BE2C (cell line): ENCODE results near the gene C3orf20.

Experiments
- DNase-seq: peaks from one replicate; pipeline ENCODE4 v3.0.0-alpha.2; 2020
- H3K27me3 ChIP-seq: fragments of 250-450 bp; sonication (Bioruptor Pico); 2 replicates; pipeline ENCODE4 v1.5.1; 2020; ENCODE audit warnings: mild to moderate bottlenecking
- H3K36me3 ChIP-seq: fragments of 250-450 bp; sonication (Bioruptor Pico); 2 replicates; pipeline ENCODE4 v1.5.1; 2020; ENCODE audit warnings: mild to moderate bottlenecking
- H3K4me1 ChIP-seq: fragments of 250-450 bp; sonication (Bioruptor Pico); 2 replicates; pipeline ENCODE4 v1.5.1; 2020
- H3K4me3 ChIP-seq: 2 replicates; pipeline ENCODE4 v1.5.1; 2011; ENCODE audit warnings: low read depth, low read length
- H3K9me3 ChIP-seq: fragments of 250-450 bp; sonication (Bioruptor Pico); 2 replicates; pipeline ENCODE4 v1.5.1; 2020
- CTCF ChIP-seq: IDR thresholded peaks from 2 replicates; pipeline ENCODE4 v1.5.1; 2012; ENCODE audit warnings: mild to moderate bottlenecking, low read depth, low read length

C3orf20 gene

GRCh38 chr3:14657579-14657978 lies 17.4 kb upstream of the C3orf20 start:
- Histone ChIP-seq H3K9me3 (no peaks in the 10 kb centered on the region), H3K27me3 (no peaks in the 10 kb centered on the region), H3K36me3 (peaks cover 7% of the 10 kb centered on the region), H3K4me1 (no peaks in the 10 kb centered on the region), H3K4me3 (no peak overlapping the region)
- no peak for TF ChIP-seq CTCF
- no peak for DNase-seq

- Histone ChIP-seq H3K4me1 (no peaks in the 10 kb centered on the region), H3K27me3 (no peaks in the 10 kb centered on the region), H3K36me3 (peaks cover 7% of the 10 kb centered on the region), H3K4me3 (no peak overlapping the region), H3K9me3 (no peaks in the 10 kb centered on the region)
- DNase-seq: peak; percentile 37
- no peak for TF ChIP-seq CTCF
These were observed 16.0 kb upstream of the C3orf20 start for GRCh38 chr3:14658978-14659377.

DNA sequence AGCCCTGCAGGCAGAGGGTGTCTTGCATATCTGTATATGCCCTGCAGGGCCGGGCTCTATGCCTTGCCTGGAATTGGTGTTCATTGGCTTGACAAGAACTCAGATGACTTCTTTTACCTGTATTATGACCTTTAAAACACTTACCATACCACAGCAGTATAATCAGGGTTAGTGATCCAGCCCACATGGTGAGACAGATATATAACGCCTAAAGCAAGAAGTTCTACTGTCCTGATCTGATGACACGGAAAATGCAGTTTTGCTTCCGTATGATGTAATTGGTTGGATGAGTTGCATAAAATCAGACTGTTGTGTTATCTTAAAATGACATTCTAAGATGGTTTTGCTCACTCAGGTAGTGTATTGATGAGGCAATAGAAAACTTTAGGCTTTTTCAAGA lies 14.0 kb upstream of the C3orf20 start:
- no peak for TF ChIP-seq CTCF
- Histone ChIP-seq H3K4me3 (no peak overlapping the region), H3K27me3 (no peaks in the 10 kb centered on the region), H3K9me3 (no peaks in the 10 kb centered on the region), H3K36me3 (peaks cover 11% of the 10 kb centered on the region), H3K4me1 (no peaks in the 10 kb centered on the region)
- DNase-seq: no peak

DNA sequence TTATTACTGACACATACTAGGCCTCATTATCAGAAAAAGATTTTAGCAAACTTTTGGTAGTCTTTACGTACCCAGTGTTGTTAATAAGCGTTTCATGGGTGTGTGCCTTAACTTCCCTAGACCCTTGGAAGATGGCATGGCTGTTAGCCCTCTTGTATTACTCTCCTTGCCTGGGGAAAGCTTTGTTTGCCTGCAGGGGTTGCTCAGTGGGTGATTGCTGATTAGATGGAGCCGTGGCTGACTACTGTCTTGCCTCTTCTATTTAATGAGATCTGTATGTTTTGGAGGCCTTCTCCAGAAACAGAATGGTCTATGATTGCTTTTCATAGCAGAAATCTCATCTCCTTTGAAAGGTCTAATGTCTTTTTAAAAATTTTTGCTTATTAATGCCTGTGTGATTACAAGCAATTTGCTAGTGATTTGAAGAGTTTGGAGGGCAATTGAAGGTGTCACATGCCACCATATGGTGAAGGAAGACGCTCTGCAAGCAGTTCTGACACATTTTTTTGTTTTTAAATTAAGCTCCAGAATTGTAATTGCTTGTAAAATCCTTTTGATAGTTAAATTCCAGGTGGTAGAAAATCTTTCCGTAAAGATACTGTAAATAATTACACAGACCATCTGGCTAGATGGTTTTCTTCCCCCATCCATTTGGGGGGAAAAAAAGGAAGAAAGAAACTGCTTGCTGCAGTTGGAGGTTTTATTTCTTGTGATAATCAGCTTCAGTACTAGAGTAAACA lies 11.4 kb upstream of the C3orf20 start:
- TF ChIP-seq CTCF: no peak
- H3K27me3 ChIP-seq: no peaks in the 10 kb centered on the region
- no peak for DNase-seq
- H3K9me3 ChIP-seq: no peaks in the 10 kb centered on the region
- no peaks in the 10 kb centered on the region for H3K4me1 ChIP-seq
- no peak overlapping the region for H3K4me3 ChIP-seq
- peaks cover 20% of the 10 kb centered on the region for H3K36me3 ChIP-seq

DNA sequence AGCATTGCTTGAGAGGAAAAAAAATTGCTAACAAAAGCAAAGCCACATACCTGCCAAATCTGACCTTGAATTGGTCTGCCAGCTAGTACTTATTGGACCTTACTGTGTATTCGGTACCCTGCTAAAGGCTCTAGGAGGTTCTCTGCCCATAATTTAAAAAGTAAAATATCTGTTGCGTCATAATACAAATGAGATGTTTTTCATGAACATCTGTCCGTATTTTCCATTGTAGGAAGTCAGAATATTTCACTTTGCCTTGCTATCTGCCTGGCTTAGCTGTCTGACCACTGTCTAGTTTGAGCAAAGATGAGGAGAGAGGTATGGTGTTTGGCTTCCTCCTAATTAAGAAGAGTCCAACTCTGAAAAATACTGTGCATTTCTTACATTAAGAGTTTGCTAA lies 10.8 kb upstream of the C3orf20 start:
- H3K9me3 ChIP-seq: no peaks in the 10 kb centered on the region
- DNase-seq: no peak
- no peaks in the 10 kb centered on the region for H3K4me1 ChIP-seq
- no peak overlapping the region for H3K4me3 ChIP-seq
- no peak for TF ChIP-seq CTCF
- H3K36me3 ChIP-seq: peaks cover 25% of the 10 kb centered on the region
- no peaks in the 10 kb centered on the region for H3K27me3 ChIP-seq

DNA sequence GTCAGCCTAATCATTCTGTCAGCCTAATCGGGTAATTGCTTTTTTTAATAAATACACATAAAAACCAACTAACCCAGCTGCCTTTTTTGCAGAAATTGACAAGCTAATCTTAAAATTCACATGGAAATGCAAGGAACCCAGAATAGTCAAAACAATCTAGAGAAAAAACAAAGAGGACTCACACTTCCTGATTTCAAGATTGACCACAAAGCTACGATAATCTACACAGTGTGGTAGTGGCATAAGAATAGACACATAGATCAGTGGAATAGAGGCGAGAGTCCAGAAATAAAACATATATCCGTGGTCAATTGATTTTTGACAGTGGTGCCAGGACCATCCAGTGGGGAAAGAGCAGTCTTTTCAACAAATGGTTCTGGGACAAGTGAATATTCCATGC lies 2.4 kb upstream of the C3orf20 start:
- H3K36me3 ChIP-seq: peaks cover 14% of the 10 kb centered on the region
- no peak for DNase-seq
- TF ChIP-seq CTCF: no peak

More for the DNA sequence above, 2.4 kb upstream of the C3orf20 start:
- no peaks in the 10 kb centered on the region for H3K4me1 ChIP-seq
- no peak overlapping the region for H3K4me3 ChIP-seq
- H3K27me3 ChIP-seq: no peaks in the 10 kb centered on the region
- H3K9me3 ChIP-seq: no peaks in the 10 kb centered on the region
